Suprapubic skin (tissue), 4 donors: ENCODE measurements around the gene HOXD12. TPM values are rescaled to one million over a fixed set of nuclear protein-coding genes. Genes with fewer than 3 reads are reported as not detected.

Experiments used
- DNase-seq, 2 donors: peaks; one replicate each; pipeline ENCODE4 v3.0.0-alpha.2; 2019; ENCODE audit warnings: low spot score in 2 of 2
- H3K27ac ChIP-seq: fragments of 200-600 bp; sonication (generic); one replicate; pipeline ENCODE4 v1.5.1; 2019
- H3K27me3 ChIP-seq: fragments of 200-600 bp; sonication (generic); one replicate; pipeline ENCODE4 v1.5.1; 2019
- H3K36me3 ChIP-seq: fragments of 200-600 bp; sonication (generic); one replicate; pipeline ENCODE4 v1.5.1; 2019
- H3K4me1 ChIP-seq: fragments of 200-600 bp; sonication (generic); one replicate; pipeline ENCODE4 v1.5.1; 2019
- H3K4me3 ChIP-seq: fragments of 200-600 bp; sonication (generic); one replicate; pipeline ENCODE4 v1.5.1; 2019; ENCODE audit warnings: mild to moderate bottlenecking
- H3K9me3 ChIP-seq: fragments of 200-600 bp; sonication (generic); one replicate; pipeline ENCODE4 v1.5.1; 2019
- EP300 ChIP-seq: sonication (generic); formaldehyde crosslinking; IDR thresholded peaks from one replicate; pipeline ENCODE4 v1.6.1; 2017; ENCODE audit warnings: antibody characterized with exemption
- POLR2A ChIP-seq, 2 donors: fragments of 450-650 bp; IDR thresholded peaks; one replicate each; pipeline ENCODE4 v1.6.1; 2017; ENCODE audit warnings: antibody characterized with exemption in 2 of 2, mild to moderate bottlenecking in 2 of 2, moderate library complexity in 2 of 2
- POLR2AphosphoS5 ChIP-seq, 3 donors: sonication (generic); formaldehyde crosslinking; IDR thresholded peaks; one replicate each; pipeline ENCODE4 v1.6.1; 2017; ENCODE audit warnings: antibody characterized with exemption in 3 of 3
- WGBS: methylation state at CpG from one replicate; pipeline ENCODE4 v1.1.5; 2018; 5-methylcytosine and 5-hydroxymethylcytosine counted together
- total RNA-seq, 4 donors: library from RNA; depleted of rRNA; stranded (reverse); fragments of >200 nt; gene quantifications; one replicate each; pipeline ENCODE4 v1.1.0, GENCODE V29; 2016
- TF ChIP-seq, protein P1 (sequence below), 2 donors: fragments of 200-600 bp in 1 of 2; fragments of 450-650 bp in 1 of 2; sonication (generic) in 1 of 2; IDR thresholded peaks; one replicate each; pipeline ENCODE4 v1.5.1; 2016 to 2019; ENCODE audit warnings: antibody characterized with exemption in 2 of 2, mild to moderate bottlenecking in 1 of 2, moderate library complexity in 1 of 2

HOXD12 gene
- total RNA-seq, 4 donors from 2014 or later: not detected

DNA sequence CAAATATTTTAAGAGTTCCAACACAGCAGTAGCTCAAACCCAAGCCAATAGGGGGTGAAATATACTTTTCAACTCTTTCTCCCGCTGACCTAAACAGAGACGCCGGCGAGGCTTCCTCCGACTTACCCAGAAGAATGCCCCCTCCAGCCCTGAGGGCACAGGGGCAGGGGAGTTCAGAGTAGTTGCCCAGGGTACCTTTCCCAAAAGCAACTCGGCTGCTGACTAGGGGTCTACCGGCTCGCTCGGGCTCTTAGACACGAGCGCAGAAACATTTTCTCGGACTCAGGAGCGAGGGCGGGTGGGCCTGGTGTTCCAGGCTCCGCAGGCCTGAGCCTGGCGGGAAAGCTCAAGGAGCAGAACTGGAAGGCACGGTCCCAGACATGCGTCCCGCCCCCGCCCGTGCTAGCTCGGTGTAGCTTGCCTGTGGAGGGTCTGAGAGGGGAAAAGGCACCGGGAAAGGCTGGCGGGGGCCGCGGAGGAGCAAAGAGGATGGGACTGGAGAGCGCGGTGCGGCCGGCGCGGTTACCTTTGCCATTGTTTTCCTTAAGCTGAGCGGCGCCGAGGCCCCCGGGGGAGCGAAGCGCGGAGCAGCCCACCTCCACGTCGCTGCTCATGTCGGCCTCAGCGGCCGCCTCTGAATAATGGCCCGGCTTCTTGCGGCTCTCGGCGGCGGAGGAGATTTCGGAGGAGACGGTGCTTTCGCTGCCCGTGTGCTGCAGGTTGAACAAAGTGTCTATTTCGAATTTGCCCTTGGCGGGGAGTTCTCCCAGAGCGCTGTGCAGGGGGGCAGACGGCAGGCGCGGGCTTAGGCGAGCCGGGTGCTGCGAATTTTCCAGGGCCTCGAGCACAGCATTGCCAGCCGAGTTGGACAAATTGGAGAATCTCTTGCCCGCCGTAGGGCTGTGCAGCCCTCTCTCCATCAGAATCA lies 16.5 kb upstream of the HOXD12 start:
- no peak overlapping the region for H3K4me3 ChIP-seq
- WGBS: 11% methylated on average over 38 of the region's 66 CpGs
- H3K27ac ChIP-seq: no peak overlapping the region
- TF ChIP-seq EP300 (no peak), POLR2AphosphoS5 (IDR thresholded peaks at IDR 0.05) (no peak), POLR2A (IDR thresholded peaks at IDR 0.05) (no peak)
- TF ChIP-seq, protein P1, sequence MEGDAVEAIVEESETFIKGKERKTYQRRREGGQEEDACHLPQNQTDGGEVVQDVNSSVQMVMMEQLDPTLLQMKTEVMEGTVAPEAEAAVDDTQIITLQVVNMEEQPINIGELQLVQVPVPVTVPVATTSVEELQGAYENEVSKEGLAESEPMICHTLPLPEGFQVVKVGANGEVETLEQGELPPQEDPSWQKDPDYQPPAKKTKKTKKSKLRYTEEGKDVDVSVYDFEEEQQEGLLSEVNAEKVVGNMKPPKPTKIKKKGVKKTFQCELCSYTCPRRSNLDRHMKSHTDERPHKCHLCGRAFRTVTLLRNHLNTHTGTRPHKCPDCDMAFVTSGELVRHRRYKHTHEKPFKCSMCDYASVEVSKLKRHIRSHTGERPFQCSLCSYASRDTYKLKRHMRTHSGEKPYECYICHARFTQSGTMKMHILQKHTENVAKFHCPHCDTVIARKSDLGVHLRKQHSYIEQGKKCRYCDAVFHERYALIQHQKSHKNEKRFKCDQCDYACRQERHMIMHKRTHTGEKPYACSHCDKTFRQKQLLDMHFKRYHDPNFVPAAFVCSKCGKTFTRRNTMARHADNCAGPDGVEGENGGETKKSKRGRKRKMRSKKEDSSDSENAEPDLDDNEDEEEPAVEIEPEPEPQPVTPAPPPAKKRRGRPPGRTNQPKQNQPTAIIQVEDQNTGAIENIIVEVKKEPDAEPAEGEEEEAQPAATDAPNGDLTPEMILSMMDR (IDR thresholded peaks at IDR 0.05): no peak
- no peaks in the 10 kb centered on the region for H3K36me3 ChIP-seq
- DNase-seq: no peak
- H3K9me3 ChIP-seq: no peaks in the 10 kb centered on the region
- H3K27me3 ChIP-seq: peaks cover 100% of the 10 kb centered on the region
- H3K4me1 ChIP-seq: peaks cover 54% of the 10 kb centered on the region

DNA sequence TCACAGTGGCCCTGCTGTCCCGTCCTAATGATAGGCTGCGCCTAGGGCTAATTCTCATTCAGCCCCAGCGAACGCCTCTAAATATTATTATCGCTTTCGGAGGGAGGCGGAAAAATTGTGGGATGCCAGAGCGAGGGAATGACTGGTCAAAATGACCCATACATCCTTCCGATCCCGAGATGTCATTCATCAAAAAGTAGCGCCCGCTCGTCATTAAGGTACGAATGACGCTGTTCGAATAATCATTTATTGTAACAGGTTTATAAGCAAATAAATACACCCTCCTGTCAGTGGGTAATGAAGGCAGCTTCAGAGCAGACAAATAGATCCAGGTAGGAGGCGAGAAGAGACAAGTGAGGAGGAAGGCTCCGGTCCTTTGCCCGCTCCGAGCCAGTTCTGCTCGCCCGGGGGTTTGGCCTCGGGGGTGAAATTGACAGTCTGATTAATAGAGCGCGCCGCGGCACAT lies 15.8 kb upstream of the HOXD12 start, which contains the start of gene EVX2:
Gene EVX2, minus strand, starts transcription at position 167 of the 466 bp plus-strand sequence. CDS start 186 bp downstream, outside the sequence.
- peaks cover 59% of the 10 kb centered on the region for H3K4me1 ChIP-seq
- H3K36me3 ChIP-seq: no peaks in the 10 kb centered on the region
- H3K4me3 ChIP-seq: no peak within 1 kb of the TSS
- peaks cover 100% of the 10 kb centered on the region for H3K27me3 ChIP-seq
- DNase-seq: no peak
- no peaks in the 10 kb centered on the region for H3K9me3 ChIP-seq
- 18% methylated on average over 27 of the region's 27 CpGs for WGBS
- no peak for TF ChIP-seq EP300
- TF ChIP-seq POLR2AphosphoS5 (IDR thresholded peaks at IDR 0.05): no peak
- TF ChIP-seq, protein P1 (IDR thresholded peaks at IDR 0.05): no peak
- TF ChIP-seq POLR2A (IDR thresholded peaks at IDR 0.05): no peak
- no peak within 1 kb of the TSS for H3K27ac ChIP-seq

- Histone ChIP-seq H3K4me1 (peaks cover 51% of the 10 kb centered on the region), H3K36me3 (no peaks in the 10 kb centered on the region), H3K27ac (no peak overlapping the region), H3K27me3 (peaks cover 100% of the 10 kb centered on the region), H3K9me3 (no peaks in the 10 kb centered on the region), H3K4me3 (no peak overlapping the region)
- no peak for DNase-seq
- WGBS: 9% methylated on average over 26 of the region's 26 CpGs
- TF ChIP-seq EP300: no peak
Measured at GRCh38 chr2:176084611-176085119, 14.9 kb upstream of the HOXD12 start.

- 7% methylated on average over 20 of the region's 40 CpGs for WGBS
- Histone ChIP-seq H3K36me3 (no peaks in the 10 kb centered on the region), H3K9me3 (no peaks in the 10 kb centered on the region), H3K27ac (no peak overlapping the region), H3K27me3 (peaks cover 100% of the 10 kb centered on the region), H3K4me1 (peaks cover 48% of the 10 kb centered on the region), H3K4me3 (no peak overlapping the region)
- TF ChIP-seq POLR2A (IDR thresholded peaks at IDR 0.05): no peak
- TF ChIP-seq, protein P1 (IDR thresholded peaks at IDR 0.05): no peak
- DNase-seq: no peak
Measured at GRCh38 chr2:176085120-176085788, 14.3 kb upstream of the HOXD12 start.

DNA sequence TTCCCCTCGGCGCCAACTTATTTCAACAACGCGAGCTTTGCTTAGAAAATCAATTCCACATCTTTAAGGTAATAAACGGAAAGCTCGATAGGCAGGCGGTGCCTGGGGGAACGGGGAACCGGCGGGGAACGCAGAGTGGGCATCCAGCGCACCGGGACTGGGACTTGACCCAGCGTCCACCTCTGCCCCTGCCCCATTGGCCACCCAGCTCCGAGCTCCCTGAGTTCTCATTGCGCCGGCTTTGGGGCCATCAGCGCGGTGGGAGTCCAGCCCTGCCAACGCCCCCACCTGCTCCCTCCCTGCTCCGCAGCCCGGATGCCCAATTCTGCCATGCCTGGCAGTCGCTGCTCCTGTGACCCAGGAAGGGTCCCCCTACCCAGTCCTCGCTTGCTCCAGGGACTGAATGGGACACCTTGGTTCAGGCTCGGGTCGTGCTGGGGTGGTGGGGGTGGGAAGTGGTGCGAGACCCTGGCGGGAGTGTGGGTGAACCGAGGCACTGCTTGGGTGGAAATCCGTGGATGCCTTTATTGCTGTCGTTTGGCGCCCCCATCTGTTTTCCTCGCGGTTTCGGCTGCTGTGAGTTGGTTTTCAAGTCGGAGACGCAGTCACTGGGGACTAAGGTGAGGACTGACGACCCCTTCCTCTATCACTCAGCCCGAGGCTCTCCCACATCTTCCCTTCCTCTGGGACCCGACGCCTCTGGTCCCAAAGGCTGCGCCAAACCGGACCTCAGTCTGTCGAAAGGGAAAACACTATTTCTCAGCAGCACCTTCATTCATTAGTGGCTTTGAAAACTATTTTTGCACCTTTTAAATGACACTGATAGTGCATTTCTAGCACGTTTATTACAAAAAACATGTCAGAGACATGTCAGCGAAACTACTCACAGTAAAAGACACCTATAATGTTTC lies 13.5 kb upstream of the HOXD12 start:
- Histone ChIP-seq H3K36me3 (no peaks in the 10 kb centered on the region), H3K9me3 (no peaks in the 10 kb centered on the region), H3K27ac (no peak overlapping the region), H3K27me3 (peaks cover 100% of the 10 kb centered on the region), H3K4me1 (peaks cover 42% of the 10 kb centered on the region), H3K4me3 (no peak overlapping the region)
- TF ChIP-seq, protein P1 (IDR thresholded peaks at IDR 0.05): peak in 1 of 2 donors; percentile 14
- TF ChIP-seq POLR2A (IDR thresholded peaks at IDR 0.05): no peak
- no peak for DNase-seq
- WGBS: 6% methylated on average over 27 of the region's 46 CpGs
